Measurements from ENCODE around the gene NCBP3.
A peak's percentile ranks its signal among the peaks of the same experiment; 100 is the strongest.

GRCh38 chr17:3894911-3895343 lies 48.9 kb upstream of the NCBP3 start:
- TF ChIP-seq POLR2A (IDR thresholded peaks at IDR 0.05) (peak in 1 of 2 donors; percentile 37), CTCF (IDR thresholded peaks at IDR 0.05) (no peak)

All from Peyer's patch (tissue), 4 donors.